ENCODE measurements around the gene ZNF148.

Gene ZNF148

GRCh38 chr3:125220727-125221429 is 154.2 kb downstream of the ZNF148 start:
- no peak for DNase-seq (ENCODE audit: low read depth)

- no peak for DNase-seq (ENCODE audit: low read depth)
These were observed 154.9 kb downstream of the ZNF148 start for GRCh38 chr3:125220183-125220582.

- DNase-seq (ENCODE audit: low read depth) = no peak
These were observed 155.8 kb downstream of the ZNF148 start for GRCh38 chr3:125219261-125219701.

- no peak for DNase-seq (ENCODE audit: low read depth)
These were observed 160.4 kb downstream of the ZNF148 start for GRCh38 chr3:125214738-125215137.

GRCh38 chr3:125213946-125214542 is 161.1 kb downstream of the ZNF148 start:
- no peak for DNase-seq (ENCODE audit: low read depth)

GRCh38 chr3:125213364-125213755 is 161.8 kb downstream of the ZNF148 start:
- no peak for DNase-seq (ENCODE audit: low read depth)

GRCh38 chr3:125212509-125213363 is 162.4 kb downstream of the ZNF148 start, which contains the start of gene SLC12A8:
Gene SLC12A8, minus strand, starts transcription at chr3:125212748. Its CDS starts 1,399 bp downstream, at chr3:125211349.
- no peak for DNase-seq (ENCODE audit: low read depth)

- DNase-seq (ENCODE audit: low read depth) = no peak
These were observed 163.0 kb downstream of the ZNF148 start for GRCh38 chr3:125212091-125212508.

- no peak for DNase-seq (ENCODE audit: low read depth)
These were observed 163.5 kb downstream of the ZNF148 start for GRCh38 chr3:125211523-125212090.

GRCh38 chr3:125207949-125208568 is 167.1 kb downstream of the ZNF148 start:
- no peak for DNase-seq (ENCODE audit: low read depth)

- DNase-seq (ENCODE audit: low read depth) = no peak
These were observed 167.6 kb downstream of the ZNF148 start for GRCh38 chr3:125207507-125207906.

GRCh38 chr3:125206934-125207333 is 168.2 kb downstream of the ZNF148 start:
- no peak for DNase-seq (ENCODE audit: low read depth)

- DNase-seq (ENCODE audit: low read depth) = no peak
These were observed 171.4 kb downstream of the ZNF148 start for GRCh38 chr3:125203731-125204130.

- DNase-seq (ENCODE audit: low read depth) = no peak
These were observed 172.9 kb downstream of the ZNF148 start for GRCh38 chr3:125202197-125202596.

- no peak for DNase-seq (ENCODE audit: low read depth)
These were observed 174.4 kb downstream of the ZNF148 start for GRCh38 chr3:125200731-125201139.

- no peak for DNase-seq (ENCODE audit: low read depth)
These were observed 180.1 kb downstream of the ZNF148 start for GRCh38 chr3:125194849-125195601.

GRCh38 chr3:125194061-125194848 is 180.9 kb downstream of the ZNF148 start:
- DNase-seq (ENCODE audit: low read depth) = no peak

GRCh38 chr3:125192190-125193035 is 182.7 kb downstream of the ZNF148 start:
- no peak for DNase-seq (ENCODE audit: low read depth)

- no peak for DNase-seq (ENCODE audit: low read depth)
These were observed 183.4 kb downstream of the ZNF148 start for GRCh38 chr3:125191730-125192129.

Data from activated T-helper 1 cell treated with Interleukin-2 at 50 U/mL for 16 hours (primary cell).